COLO829 (cell line): ENCODE data around the gene ADISSP.
"Not testable (repeated sequence)": the region's sequence is repeated elsewhere in the genome, so short reads cannot be mapped to it uniquely, and the experiment has no call there.

Source experiments
- DNase-seq: peaks from one replicate; pipeline ENCODE4 v3.0.0; 2012; ENCODE audit warnings: low spot score

The ADISSP gene

GRCh38 chr20:3797592-3798372 lies 30.2 kb upstream of the ADISSP start:
- no peak for DNase-seq

GRCh38 chr20:3797226-3797545 lies 29.6 kb upstream of the ADISSP start:
- DNase-seq = no peak

- no peak for DNase-seq
Measured at GRCh38 chr20:3796477-3797225, 29.1 kb upstream of the ADISSP start.

- DNase-seq = peak; percentile 93
Measured at GRCh38 chr20:3795511-3796468, 28.2 kb upstream of the ADISSP start, which contains the start of gene CDC25B. CDC25B (plus strand) TSS chr20:3796310; CDS start chr20:3796532, 222 bp downstream.

GRCh38 chr20:3794701-3795420 lies 27.3 kb upstream of the ADISSP start:
- no peak for DNase-seq

- DNase-seq = not testable (repeated sequence)
Measured at GRCh38 chr20:3794168-3794567, 26.6 kb upstream of the ADISSP start.

GRCh38 chr20:3789201-3789600 lies 21.6 kb upstream of the ADISSP start:
- DNase-seq = not testable (repeated sequence)

GRCh38 chr20:3788685-3789155 lies 21.2 kb upstream of the ADISSP start:
- no peak for DNase-seq

- no peak for DNase-seq
Measured at GRCh38 chr20:3787324-3788014, 19.9 kb upstream of the ADISSP start.

GRCh38 chr20:3786665-3787323 lies 19.2 kb upstream of the ADISSP start, which contains the start of gene CENPB:
CENPB (minus strand) TSS chr20:3786740; CDS start chr20:3786483, 257 bp downstream.
- DNase-seq = peak; percentile 92

- DNase-seq = no peak
Measured at GRCh38 chr20:3786126-3786484, 18.6 kb upstream of the ADISSP start.

GRCh38 chr20:3785240-3786125 lies 17.9 kb upstream of the ADISSP start:
- DNase-seq = no peak

GRCh38 chr20:3784863-3785239 lies 17.3 kb upstream of the ADISSP start:
- DNase-seq = no peak

- no peak for DNase-seq
Measured at GRCh38 chr20:3784216-3784853, 16.8 kb upstream of the ADISSP start.

GRCh38 chr20:3783511-3784195 lies 16.1 kb upstream of the ADISSP start:
- no peak for DNase-seq

- DNase-seq = no peak
Measured at GRCh38 chr20:3783068-3783489, 15.5 kb upstream of the ADISSP start.

- DNase-seq = no peak
Measured at GRCh38 chr20:3782597-3782996, 15.0 kb upstream of the ADISSP start.
